Brain pericyte (primary cell): Measurements from ENCODE around the gene BID.

ENCODE experiments used
- DNase-seq: peaks from one replicate; pipeline ENCODE4 v3.0.0-alpha.2; 2012; ENCODE audit warnings: low read depth, low spot score

The BID gene

DNA sequence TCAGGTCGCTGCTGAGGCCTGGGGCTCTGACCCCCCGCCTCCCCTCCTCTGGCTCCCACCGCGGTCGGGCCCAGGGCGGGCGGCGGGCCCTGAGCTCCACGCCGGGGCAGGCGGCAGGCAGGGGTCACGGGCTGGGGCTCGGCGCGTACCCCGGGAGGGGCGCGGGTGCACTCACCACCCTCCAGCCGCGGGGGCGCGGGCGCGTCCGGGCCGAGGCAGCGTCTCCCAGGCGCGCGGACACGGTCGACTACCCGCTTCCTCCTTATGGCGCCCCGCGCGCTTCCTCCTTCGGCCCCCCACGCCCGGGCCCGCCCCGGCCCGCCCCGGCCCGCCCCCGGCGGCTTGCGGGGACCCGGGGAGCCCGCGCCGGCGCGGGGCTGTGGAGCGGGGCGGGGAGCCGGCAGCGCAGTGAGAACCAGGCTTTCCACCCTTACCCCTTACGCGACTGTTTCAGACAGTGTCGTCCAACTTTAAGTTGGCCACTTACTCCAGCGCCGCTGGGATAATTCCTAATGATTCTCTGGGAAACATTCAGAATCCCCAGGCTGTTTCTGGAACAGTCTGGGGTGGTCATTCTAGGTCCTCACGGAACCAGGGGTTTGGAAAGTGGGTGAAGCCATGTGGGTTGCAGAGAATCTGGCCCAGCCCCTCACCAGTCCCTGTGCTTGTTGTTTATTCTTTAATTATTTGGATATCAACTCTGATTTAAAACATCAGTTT, at the start of gene BID:
TSS of gene BID (minus strand) at position 264 of the 720 bp plus-strand sequence. CDS start 24,353 bp downstream, outside the sequence.
- no peak for DNase-seq

DNA sequence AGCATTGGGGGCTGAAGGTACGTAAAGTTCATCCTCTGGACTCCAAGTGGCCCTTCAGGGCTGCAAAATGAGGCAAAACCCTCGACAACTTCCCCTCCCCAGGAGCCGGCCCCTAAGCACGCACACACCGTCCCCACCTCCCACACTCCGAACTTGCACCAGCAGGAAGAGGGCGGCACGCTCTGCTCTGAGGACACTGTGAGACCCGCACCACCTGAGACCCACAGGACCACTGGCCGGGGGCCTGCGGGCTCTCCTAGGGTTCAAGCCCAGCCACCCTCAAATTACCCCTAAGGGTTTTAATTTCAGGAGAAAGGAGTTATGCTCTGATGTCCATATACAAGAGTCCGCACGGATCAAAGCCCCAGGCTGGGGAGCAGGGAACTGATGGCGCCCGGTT, 49.7 kb upstream of the BID start:
- no peak for DNase-seq

GRCh38 chr22:17823226-17823625, 49.0 kb upstream of the BID start:
- no peak for DNase-seq

GRCh38 chr22:17822087-17822486, 47.8 kb upstream of the BID start:
- no peak for DNase-seq

DNA sequence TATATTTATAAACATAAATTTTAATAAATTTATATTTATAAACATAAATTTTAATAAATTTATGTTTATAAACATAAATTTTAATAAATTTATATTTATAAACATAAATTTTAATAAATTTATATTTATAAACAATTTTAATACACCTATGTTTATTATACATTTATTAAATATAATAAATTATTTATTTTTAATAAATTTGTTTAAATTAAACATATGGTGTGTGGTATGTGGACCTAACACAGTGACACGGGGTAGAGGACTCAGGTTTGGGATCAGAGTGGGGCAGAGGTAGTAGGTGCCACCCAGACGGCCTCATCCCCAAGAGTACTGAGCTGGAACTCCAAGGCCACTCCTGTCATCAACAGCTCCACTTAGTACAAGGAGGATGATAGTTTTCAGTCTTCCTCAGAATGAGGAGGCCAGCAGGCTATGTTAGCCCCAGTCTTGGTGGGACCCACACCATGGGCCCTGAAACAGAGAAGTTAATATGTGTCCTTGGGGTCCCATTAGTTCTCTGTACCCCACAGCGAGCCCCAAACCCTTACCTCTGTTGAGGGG, 46.7 kb upstream of the BID start:
- no peak for DNase-seq

DNA sequence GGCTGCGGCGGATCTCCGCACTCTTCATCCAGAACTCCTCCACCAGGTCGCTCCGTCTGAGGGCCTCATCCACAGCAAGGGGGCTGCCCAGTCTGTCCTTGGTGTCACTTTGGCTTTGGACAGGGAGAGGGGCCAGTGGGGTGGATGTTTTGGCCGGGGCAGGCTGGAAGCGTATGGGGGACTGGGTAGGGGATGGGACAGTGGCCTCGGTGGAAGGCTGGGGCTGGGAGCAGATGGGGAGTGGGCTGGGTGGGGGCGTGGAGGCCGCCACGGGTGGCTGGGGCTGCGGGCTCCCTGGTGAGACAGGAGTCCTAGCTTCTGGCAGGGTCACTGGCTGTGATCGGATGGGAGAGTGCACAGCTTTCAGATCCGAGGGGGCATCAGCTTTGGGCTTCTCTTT, 44.4 kb upstream of the BID start:
- DNase-seq = no peak

DNA sequence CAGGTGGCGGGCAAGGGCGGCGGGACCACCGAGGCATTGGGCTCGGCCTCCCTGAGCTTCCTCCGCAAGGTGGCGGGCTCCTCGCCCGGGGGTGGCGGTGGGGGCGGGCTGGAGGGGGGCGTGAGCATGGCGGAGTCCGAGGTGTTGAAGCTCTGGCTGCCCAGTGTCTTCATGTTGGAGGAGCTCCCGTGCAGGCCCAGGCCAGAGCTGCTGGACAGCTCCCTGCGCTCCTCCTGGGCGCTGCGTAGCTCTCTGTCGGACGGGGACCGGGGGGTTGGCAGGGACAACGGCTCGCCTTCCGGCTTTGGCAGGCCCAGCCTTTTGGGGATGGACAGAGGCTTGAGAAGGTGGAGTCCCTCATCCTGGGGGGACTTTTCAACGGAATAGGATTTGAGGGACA, 43.9 kb upstream of the BID start:
- DNase-seq = no peak

DNA sequence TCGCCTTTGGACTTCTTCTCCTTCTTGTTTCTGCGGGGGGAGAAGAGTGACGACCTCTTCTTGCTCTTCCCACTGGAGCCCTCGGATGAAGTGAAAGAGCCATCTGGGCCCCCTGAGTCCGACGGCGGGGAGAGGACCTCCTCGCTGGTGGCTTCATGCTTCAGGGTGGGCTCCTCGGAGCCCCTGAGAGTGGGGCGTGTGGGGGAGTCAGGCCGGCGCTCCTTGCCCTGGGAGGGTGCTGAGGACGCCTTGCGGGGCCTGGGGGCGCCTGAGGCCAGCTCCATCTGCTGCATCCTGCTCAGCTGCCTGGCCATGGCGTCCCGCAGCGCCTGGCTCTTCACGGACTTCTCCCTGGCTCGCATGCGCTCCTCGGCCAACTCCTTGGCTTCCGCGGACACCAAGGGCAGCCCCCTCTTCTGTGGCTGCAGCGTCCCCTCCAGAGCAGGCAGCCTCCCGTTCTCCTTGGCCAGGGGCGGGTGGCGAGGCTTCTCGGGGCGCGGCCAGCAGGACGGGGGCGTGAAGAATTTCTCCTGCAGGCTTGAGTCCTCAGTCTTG, 43.3 kb upstream of the BID start:
- DNase-seq = no peak

- no peak for DNase-seq
Measured at GRCh38 chr22:17817079-17817478, 42.8 kb upstream of the BID start.

DNA sequence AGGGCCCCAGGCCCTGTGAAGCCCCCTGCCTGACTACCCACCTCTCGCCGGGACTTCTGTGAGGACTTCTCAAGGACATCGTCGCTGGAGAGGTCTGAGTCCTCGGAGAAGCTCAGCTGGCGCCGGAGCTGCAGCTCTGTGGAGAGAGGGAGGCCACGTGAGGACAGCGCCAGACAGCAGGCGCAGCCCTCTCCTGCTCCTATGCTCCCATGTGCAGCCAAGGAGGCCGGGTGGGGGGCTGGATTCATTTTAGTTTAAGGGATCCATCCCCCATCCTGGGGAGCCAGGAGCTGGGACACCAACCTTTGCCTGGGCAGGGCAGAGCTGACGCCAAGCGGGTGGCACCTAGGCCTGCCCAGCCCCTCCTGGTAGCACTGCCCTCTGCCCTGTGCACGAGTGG, 42.4 kb upstream of the BID start:
- no peak for DNase-seq

DNA sequence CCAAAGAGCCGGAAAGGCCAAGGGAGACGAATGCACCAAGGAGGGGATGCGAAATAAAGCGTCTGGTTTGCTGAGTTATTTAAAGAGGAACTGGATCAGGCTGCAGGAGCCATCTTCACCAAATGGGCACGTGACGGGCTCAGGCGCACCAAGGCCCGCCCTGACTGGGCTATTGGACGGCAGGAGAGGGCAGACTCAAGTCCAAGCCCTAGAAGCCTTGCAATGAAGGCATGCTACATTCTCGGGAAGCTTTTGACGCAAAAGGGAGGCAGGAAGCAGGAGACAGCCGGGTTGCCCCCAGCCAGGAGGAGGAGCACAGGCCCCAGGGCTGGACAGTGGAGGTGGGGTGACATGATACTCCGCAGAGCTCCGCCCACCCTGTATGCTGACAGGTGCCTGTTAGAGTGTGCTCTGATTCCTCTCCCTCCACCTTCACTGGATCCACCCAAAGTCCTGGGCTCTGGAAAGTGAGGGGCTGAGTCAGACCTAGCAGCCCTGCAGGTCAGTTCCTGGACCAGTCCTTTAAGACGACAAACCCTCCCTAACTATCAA, 41.5 kb upstream of the BID start:
- no peak for DNase-seq

- DNase-seq = no peak
Measured at GRCh38 chr22:17814830-17815229, 40.6 kb upstream of the BID start.

DNA sequence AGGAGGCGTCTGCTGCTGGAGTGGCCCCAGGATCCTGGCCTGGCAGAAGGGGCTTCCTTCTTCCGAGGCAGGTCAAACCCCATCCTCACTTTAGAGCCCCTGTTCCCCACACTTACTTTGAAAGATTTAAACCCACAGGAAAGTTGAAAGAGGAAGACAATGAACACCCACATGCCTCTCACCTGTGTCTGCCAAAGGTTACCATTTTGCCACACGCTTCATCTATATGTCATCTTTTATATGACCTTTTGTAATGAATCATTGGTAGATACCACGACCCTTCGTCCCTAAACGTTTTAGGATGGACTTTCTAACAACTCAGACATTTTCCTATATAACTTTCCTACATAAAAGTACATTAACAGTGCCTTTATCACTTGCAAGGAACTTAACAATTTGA, 39.8 kb upstream of the BID start:
- no peak for DNase-seq

DNA sequence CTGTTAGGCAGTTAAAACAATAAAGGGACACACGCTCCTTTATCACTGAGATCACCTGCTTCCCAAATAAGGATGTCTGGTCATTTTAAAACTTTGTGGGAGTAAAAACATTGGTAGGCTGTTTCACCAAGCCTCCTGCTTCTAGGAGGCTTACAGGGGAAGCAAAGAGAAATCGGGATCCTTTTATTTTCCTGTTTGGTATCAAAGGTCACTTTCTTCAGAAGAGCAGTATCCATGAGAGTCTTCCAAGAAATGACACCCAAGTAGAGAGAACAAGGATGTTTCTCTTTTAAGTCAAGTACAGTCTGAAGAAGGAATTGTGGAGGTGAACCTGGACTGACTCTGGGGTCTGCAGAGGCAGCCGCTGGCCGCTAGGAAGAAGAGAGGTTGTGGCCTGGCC, 36.9 kb upstream of the BID start:
- no peak for DNase-seq

DNA sequence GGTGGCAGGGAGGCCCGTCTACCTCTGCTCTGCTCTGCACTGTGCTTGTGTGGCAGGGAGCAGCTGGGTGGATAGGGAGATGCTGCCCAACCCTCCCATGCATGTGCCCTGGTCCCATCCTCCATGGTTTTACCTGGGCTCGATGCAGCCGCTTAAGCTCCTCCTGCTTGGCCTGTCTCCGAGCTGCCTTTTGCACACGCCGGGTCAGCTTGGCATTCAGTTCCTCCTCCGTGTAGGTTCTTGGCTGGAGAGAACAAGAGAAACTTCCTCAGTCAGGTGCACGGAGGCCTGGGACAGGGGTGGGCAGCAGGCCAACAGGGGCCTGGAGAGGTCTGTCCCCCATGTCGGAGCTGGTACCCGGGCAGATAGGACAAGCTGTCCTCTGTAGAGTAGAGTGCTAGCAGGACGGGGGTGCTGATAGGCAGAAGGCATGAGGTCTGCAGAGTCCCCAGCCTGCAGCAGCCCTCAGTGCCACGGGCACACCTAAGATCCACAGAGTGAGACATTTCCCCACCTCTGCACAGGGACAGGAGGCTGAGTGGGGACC, 36.4 kb upstream of the BID start:
- DNase-seq = no peak

- no peak for DNase-seq
Measured at GRCh38 chr22:17808693-17809403, 34.6 kb upstream of the BID start.

- no peak for DNase-seq
Measured at GRCh38 chr22:17807578-17808410, 33.5 kb upstream of the BID start.

- no peak for DNase-seq
Measured at GRCh38 chr22:17807086-17807485, 32.8 kb upstream of the BID start.

DNA sequence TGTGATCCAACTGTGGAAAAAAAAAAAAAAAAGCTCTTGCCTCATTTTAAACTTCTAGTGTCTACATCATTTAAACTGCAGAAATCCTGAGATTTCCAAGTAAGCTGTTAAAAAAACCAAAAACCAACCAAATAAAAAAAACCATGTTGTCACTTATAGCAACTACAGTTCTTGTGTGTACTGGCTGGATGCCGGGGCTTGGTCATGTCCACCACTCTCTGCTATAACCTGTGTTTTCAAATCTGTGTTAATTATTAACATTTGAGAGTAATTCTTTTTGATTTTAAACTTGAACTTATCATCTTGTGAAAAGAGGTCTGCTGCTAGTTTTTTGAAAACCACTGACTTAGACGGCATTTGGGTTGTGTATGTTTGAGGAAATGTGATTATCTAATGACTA, 32.2 kb upstream of the BID start:
- DNase-seq = no peak

DNA sequence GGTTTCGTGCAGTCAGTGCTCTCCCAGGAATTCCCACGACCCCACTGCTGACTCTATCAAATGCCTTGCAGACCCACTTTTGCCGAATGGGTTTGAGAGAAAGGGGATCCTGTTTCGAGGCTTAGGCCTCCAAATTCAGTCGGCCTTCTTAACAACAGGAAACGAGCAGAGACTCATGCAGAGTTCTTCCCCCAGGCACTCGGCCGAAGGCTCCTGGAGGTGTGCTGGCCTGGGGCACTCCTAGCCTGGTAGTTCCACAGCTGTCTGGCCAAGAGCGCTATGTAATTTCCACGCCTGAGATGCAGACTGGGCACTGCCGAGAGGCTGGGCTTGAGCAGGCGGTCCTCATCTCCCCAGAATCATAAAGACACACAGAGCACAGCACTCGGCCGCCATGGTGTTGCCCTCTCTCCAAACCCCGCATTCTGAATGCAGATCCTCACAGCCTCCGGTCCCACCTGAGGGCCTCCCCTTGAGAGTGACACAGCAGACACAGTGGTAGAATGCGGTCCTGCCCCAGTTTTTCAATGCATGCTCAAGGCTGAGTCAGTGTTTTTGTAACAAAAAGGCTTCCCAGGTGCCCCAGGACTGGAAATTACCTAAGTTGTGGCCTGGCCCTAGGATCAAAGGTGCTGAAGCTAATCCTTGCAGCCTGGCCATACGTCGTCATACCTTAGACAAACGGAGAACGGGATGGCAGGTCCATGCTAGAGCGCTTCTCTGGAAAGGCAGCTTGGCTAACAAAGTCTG, 30.2 kb upstream of the BID start:
- no peak for DNase-seq
